GM12878 (cell line): ENCODE results near the gene SAMD4A. TPM values are rescaled to one million over a fixed set of nuclear protein-coding genes. Genes with fewer than 3 reads are reported as not detected.

Experiments used
- ATAC-seq: fragments of 200-7000 bp; cut with Tn5 transposase; 3 replicates; pipeline ENCODE4 v1.9.1; 2020; ENCODE audit warnings: mild to moderate bottlenecking, moderate library complexity
- BruUV-seq: library from RNA; stranded (reverse); fragments of 400-500 nt; replicated peaks from 2 replicates; lab custom pipeline; 2021; lab: Mats Ljungman, UMichigan
- CTCF ChIA-PET: fragments of 300-600 bp; sonication (Branson Sonifier 250); formaldehyde crosslinking; extraction: SDS; loops from one replicate; lab custom pipeline; 2021; ENCODE audit warnings: inconsistent platforms; lab: Yijun Ruan, JAX
- POLR2A ChIA-PET: fragments of 350-600 bp; formaldehyde crosslinking; extraction: SDS; loops from one replicate; lab custom pipeline; 2021; ENCODE audit warnings: inconsistent platforms; lab: Charles Lee
- RAD21 ChIA-PET: fragments of 300-600 bp; sonication (Branson Sonifier 250); formaldehyde crosslinking; loops from one replicate; lab custom pipeline; 2023; ENCODE audit warnings: antibody characterized with exemption; ENCODE audit not compliant: unreplicated experiment; lab: Charles Lee
- SMC1A ChIA-PET: fragments of 300-600 bp; sonication (Branson Sonifier 250); formaldehyde crosslinking; loops from one replicate; lab custom pipeline; 2023; ENCODE audit not compliant: unreplicated experiment, uncharacterized antibody; lab: Charles Lee
- DNase-seq: peaks from one replicate; pipeline ENCODE4 v3.0.0-alpha.2; 2011; ENCODE audit warnings: low read depth, low spot score
- FAIRE-seq: peaks from 3 replicates; lab custom pipeline; 2011; peaks lifted over from hg19 to GRCh38; lab: Jason Lieb, UNC
- H2AFZ ChIP-seq: 2 replicates; pipeline ENCODE4 v1.6.0; 2011; ENCODE audit warnings: low read depth, low read length, control low read depth; ENCODE audit not compliant: control insufficient read depth
- H3K27ac ChIP-seq: 2 replicates; pipeline ENCODE4 v1.5.1; 2011; ENCODE audit warnings: control low read depth; ENCODE audit not compliant: control insufficient read depth, insufficient read depth
- H3K27me3 ChIP-seq, 2 experiments: replicated peaks in 1 of 2; 2 replicates each; pipeline versions ENCODE4 v1.6.0 to v1.6.1; 2011; ENCODE audit warnings: low read length in 1 of 2; ENCODE audit not compliant: control insufficient read depth in 2 of 2, insufficient read depth in 2 of 2
- H3K36me3 ChIP-seq, 2 experiments: 2 replicates each; pipeline ENCODE4 v1.5.1; 2011; ENCODE audit warnings: low read length in 1 of 2; ENCODE audit not compliant: control insufficient read depth in 2 of 2, insufficient read depth in 2 of 2
- H3K4me1 ChIP-seq: 2 replicates; pipeline ENCODE4 v1.6.1; 2011; ENCODE audit warnings: mild to moderate bottlenecking, low read length, moderate library complexity, mixed read lengths; ENCODE audit not compliant: control insufficient read depth, insufficient read depth
- H3K4me2 ChIP-seq: 2 replicates; pipeline ENCODE4 v1.6.0; 2011; ENCODE audit warnings: control low read depth; ENCODE audit not compliant: control insufficient read depth, insufficient read depth
- H3K4me3 ChIP-seq: fragments of 200-600 bp; sonication (generic); 2 replicates; pipeline ENCODE4 v1.5.1; 2016
- H3K79me2 ChIP-seq: 2 replicates; pipeline ENCODE4 v1.6.0; 2011; ENCODE audit warnings: low read length; ENCODE audit not compliant: control insufficient read depth, insufficient read depth
- H3K9ac ChIP-seq: 2 replicates; pipeline ENCODE4 v1.8.0; 2011; ENCODE audit warnings: low read length, control low read depth, mixed read lengths; ENCODE audit not compliant: control insufficient read depth, insufficient read depth
- H3K9me3 ChIP-seq: replicated peaks from 3 replicates; pipeline ENCODE4 v1.5.1; 2011; ENCODE audit warnings: mild to moderate bottlenecking, low read length; ENCODE audit not compliant: control insufficient read depth, insufficient read depth
- H4K20me1 ChIP-seq: 2 replicates; pipeline ENCODE4 v1.6.0; 2011; ENCODE audit not compliant: control insufficient read depth, insufficient read depth
- DPF2 ChIP-seq: fragments of 450-650 bp; IDR thresholded peaks from 2 replicates; pipeline ENCODE4 v1.6.1; 2017; ENCODE audit warnings: mild to moderate bottlenecking
- NFIC ChIP-seq: IDR thresholded peaks from 2 replicates; pipeline ENCODE4 v1.6.1; 2012; ENCODE audit warnings: low read depth, mild to moderate bottlenecking, inconsistent platforms, low read length, moderate library complexity
- NRF1 ChIP-seq: conservative IDR thresholded peaks from 2 replicates; pipeline ENCODE4 v1.6.1; 2011; ENCODE audit warnings: mild to moderate bottlenecking, low read depth, low read length, improper control_type of control experiment
- PKNOX1 ChIP-seq: fragments of 450-650 bp; IDR thresholded peaks from 2 replicates; pipeline ENCODE4 v1.6.1; 2016; ENCODE audit warnings: mild to moderate bottlenecking
- SUZ12 ChIP-seq: fragments of 200-600 bp; sonication (generic); IDR thresholded peaks from one replicate; pipeline ENCODE4 v1.6.1; 2018; ENCODE audit warnings: antibody characterized with exemption, mild to moderate bottlenecking; ENCODE audit not compliant: unreplicated experiment
- whole genome bisulfite sequencing: methylation state at CpG from one replicate; pipeline ENCODE4 v1.1.6; 2016; ENCODE audit warnings: low lambda C conversion rate; ENCODE audit not compliant: insufficient replicate concordance, insufficient coverage; ENCODE audit errors: missing lambda C conversion rate; 5-methylcytosine and 5-hydroxymethylcytosine counted together
- in situ Hi-C: fragments of 300-500 bp; cut with MboI; formaldehyde crosslinking; loops from 9 replicates; pipeline ENCODE4 v1.14.3; 2018; ENCODE audit warnings: mixed read lengths
- intact Hi-C: fragments of 100-400 bp; cut with micrococcal nuclease; formaldehyde crosslinking; loops from one replicate; pipeline ENCODE4 v1.14.2; 2022; ENCODE audit not compliant: unreplicated experiment
- polyA plus RNA-seq, 11 experiments: library from polyadenylated mRNA; depleted of rRNA in 4 of 11; unstranded in 6 of 11; stranded (reverse) in 5 of 11; fragments of >200 nt; fragmentation: Nextera tagmentation in 4 of 11; fragmentation: Illumina TruSeq in 1 of 11; extraction: Ambion mirVana in 4 of 11; extraction: Trizol in 1 of 11; gene quantifications; 1 replicate in 1 of 11; 2 replicates in 10 of 11; pipeline versions ENCODE4 v1.2.1 to v1.2.3, GENCODE V29; 2011 to 2016; ENCODE audit warnings: inconsistent platforms in 2 of 11, missing spikeins in 2 of 11, low read depth in 1 of 11
- total RNA-seq, 4 experiments: library from RNA; depleted of rRNA in 3 of 4; stranded (reverse); fragments of >200 nt in 3 of 4; fragmentation: Illumina TruSeq in 1 of 4; extraction: Trizol in 1 of 4; gene quantifications; 2 replicates each; pipeline versions ENCODE4 v1.2.1 to v1.2.3, GENCODE V29; 2013 to 2021
- TF ChIP-seq, protein P1 (sequence below): fragments of 450-650 bp; IDR thresholded peaks from 2 replicates; pipeline ENCODE4 v1.6.1; 2017; ENCODE audit warnings: mild to moderate bottlenecking

SAMD4A gene
- total and polyA plus RNA-seq, 10 of the 15 experiments (the other 5 are each of a cell fraction or from before 2014, with no cell fraction given): 0.05 to 0.56 (median 0.31) TPM

- in situ Hi-C loops: no loop called here
- Histone ChIP-seq H3K9ac (no peak overlapping the region), H3K79me2 (no peaks in the 10 kb centered on the region), H3K36me3 (no peaks in the 10 kb centered on the region), H3K4me1 (peaks cover 26% of the 10 kb centered on the region), H3K27ac (no peak overlapping the region), H3K27me3 (no peaks in the 10 kb centered on the region), H3K4me2 (no peak overlapping the region), H2AFZ (no peak overlapping the region), H4K20me1 (no peaks in the 10 kb centered on the region), H3K9me3 (no peaks in the 10 kb centered on the region; the same call in 2 of the 3 replicates), H3K4me3 (no peak overlapping the region)
- no TSS peak for BruUV-seq
- ATAC-seq: no peak
- no peak for FAIRE-seq
- ChIA-PET CTCF (interaction anchor here (0.7 to 1.2 kb wide), 2 partner anchors 57 to 149 kb away, joined by 3 to 5 read pairs; no protein-coding TSS in a partner anchor), POLR2A (interaction anchor here (0.6 to 1.1 kb wide), 2 partner anchors 19 to 28 kb away, joined by 3 read pairs; no protein-coding TSS in a partner anchor), SMC1A (interaction anchor here (1.1 kb wide), 1 partner anchor 59 kb away, joined by 3 read pairs; no protein-coding TSS in a partner anchor), RAD21 (interaction anchor here (0.7 kb wide), 1 partner anchor 18 kb away, joined by 4 read pairs; no protein-coding TSS in a partner anchor)
- 92% methylated on average over 5 of the region's 5 CpGs for WGBS
- intact Hi-C loops: no loop called here
- TF ChIP-seq NRF1 (no peak), NFIC (no peak), SUZ12 (no peak), PKNOX1 (no peak), DPF2 (no peak)
- TF ChIP-seq, protein P1, sequence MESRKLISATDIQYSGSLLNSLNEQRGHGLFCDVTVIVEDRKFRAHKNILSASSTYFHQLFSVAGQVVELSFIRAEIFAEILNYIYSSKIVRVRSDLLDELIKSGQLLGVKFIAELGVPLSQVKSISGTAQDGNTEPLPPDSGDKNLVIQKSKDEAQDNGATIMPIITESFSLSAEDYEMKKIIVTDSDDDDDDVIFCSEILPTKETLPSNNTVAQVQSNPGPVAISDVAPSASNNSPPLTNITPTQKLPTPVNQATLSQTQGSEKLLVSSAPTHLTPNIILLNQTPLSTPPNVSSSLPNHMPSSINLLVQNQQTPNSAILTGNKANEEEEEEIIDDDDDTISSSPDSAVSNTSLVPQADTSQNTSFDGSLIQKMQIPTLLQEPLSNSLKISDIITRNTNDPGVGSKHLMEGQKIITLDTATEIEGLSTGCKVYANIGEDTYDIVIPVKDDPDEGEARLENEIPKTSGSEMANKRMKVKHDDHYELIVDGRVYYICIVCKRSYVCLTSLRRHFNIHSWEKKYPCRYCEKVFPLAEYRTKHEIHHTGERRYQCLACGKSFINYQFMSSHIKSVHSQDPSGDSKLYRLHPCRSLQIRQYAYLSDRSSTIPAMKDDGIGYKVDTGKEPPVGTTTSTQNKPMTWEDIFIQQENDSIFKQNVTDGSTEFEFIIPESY: no peak
- no peak for DNase-seq
Observed at GRCh38 chr14:54625112-54625511, 58.2 kb downstream of the SAMD4A start.
